Common myeloid progenitor, CD34-positive (primary cell): ENCODE results near the gene CASP9.

Experiments used
- CTCF ChIA-PET: fragments of 350-600 bp; sonication (Branson Sonifier 250); formaldehyde crosslinking; loops from one replicate; lab custom pipeline; 2021; ENCODE audit warnings: antibody characterized with exemption; lab: Charles Lee
- POLR2A ChIA-PET: fragments of 350-600 bp; sonication (Branson Sonifier 250); formaldehyde crosslinking; loops from one replicate; lab custom pipeline; 2021; ENCODE audit warnings: antibody characterized with exemption; lab: Charles Lee
- DNase-seq, 3 donors: peaks; one replicate each; pipeline versions ENCODE4 v3.0.0 to v3.0.0-alpha.2; 2013
- H3K27ac ChIP-seq, 2 experiments: 1 replicate in 1 of 2; 2 replicates in 1 of 2; pipeline ENCODE4 v1.7.0; 2013; ENCODE audit warnings: inconsistent platforms in 2 of 2, low read length in 2 of 2, mild to moderate bottlenecking in 2 of 2, low read depth in 1 of 2, moderate library complexity in 1 of 2; ENCODE audit not compliant: severe bottlenecking in 2 of 2, insufficient read depth in 1 of 2, poor library complexity in 1 of 2
- H3K27me3 ChIP-seq, 5 experiments: replicated peaks in 2 of 5; 1 replicate in 3 of 5; 2 replicates in 2 of 5; pipeline versions ENCODE4 v1.6.1 to v1.7.0; 2013; ENCODE audit warnings: low read length in 4 of 5, mild to moderate bottlenecking in 2 of 5, moderate library complexity in 2 of 5, inconsistent platforms in 1 of 5; ENCODE audit not compliant: insufficient read depth in 5 of 5, control insufficient read depth in 4 of 5
- H3K36me3 ChIP-seq, 4 experiments: 1 replicate in 2 of 4; 2 replicates in 2 of 4; pipeline versions ENCODE4 v1.6.1 to v1.7.0; 2013; ENCODE audit warnings: low read length in 3 of 4, control low read depth in 1 of 4, mild to moderate bottlenecking in 1 of 4; ENCODE audit not compliant: control insufficient read depth in 4 of 4, insufficient read depth in 4 of 4
- H3K4me1 ChIP-seq, 4 experiments: 1 replicate in 3 of 4; 2 replicates in 1 of 4; pipeline versions ENCODE4 v1.6.1 to v1.7.1; 2013; ENCODE audit warnings: low read length in 3 of 4, mild to moderate bottlenecking in 3 of 4, control low read depth in 1 of 4, inconsistent platforms in 1 of 4, moderate library complexity in 1 of 4; ENCODE audit not compliant: control insufficient read depth in 4 of 4, insufficient read depth in 4 of 4; ENCODE audit errors: control extremely low read depth in 1 of 4
- H3K4me3 ChIP-seq, 7 experiments: 1 replicate in 4 of 7; 2 replicates in 3 of 7; pipeline versions ENCODE4 v1.5.1 to v1.7.0; 2013; ENCODE audit warnings: mild to moderate bottlenecking in 7 of 7, low read length in 6 of 7, moderate library complexity in 6 of 7, inconsistent platforms in 2 of 7, low read depth in 2 of 7, control low read depth in 1 of 7; ENCODE audit not compliant: insufficient read depth in 4 of 7, control insufficient read depth in 1 of 7; ENCODE audit errors: extremely low read depth in 1 of 7
- H3K9me3 ChIP-seq, 5 experiments: 1 replicate in 4 of 5; 2 replicates in 1 of 5; pipeline versions ENCODE4 v1.6.1 to v1.7.1; 2013; ENCODE audit warnings: low read length in 4 of 5, mild to moderate bottlenecking in 2 of 5, inconsistent platforms in 1 of 5, low read depth in 1 of 5, moderate library complexity in 1 of 5; ENCODE audit not compliant: control insufficient read depth in 4 of 5, insufficient read depth in 2 of 5; ENCODE audit errors: control extremely low read depth in 1 of 5
- WGBS: methylation state at CpG from one replicate; pipeline ENCODE4 v1.1.5; 2013; ENCODE audit not compliant: insufficient coverage; 5-methylcytosine and 5-hydroxymethylcytosine counted together

Gene CASP9

DNA sequence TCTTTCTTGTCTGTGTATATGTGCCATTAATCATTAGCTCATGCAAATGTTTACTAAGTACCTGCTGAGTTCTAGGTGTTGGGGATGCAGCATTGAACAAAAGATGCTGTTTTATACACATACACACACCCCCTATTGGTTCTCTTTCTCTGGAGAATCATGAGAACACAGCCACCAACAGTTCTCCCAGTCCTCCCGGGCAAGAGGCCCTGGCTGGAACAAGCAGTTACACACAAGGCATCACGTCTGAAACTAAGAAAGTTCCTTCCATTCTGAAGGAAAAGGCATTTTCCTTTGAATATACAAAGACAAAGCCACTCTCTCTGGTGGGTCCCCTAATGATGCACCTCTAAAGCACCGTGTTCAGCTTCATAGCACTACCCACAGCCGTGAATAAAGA lies 10.8 kb downstream of the CASP9 start:
- ChIA-PET POLR2A (interaction anchor here (0.7 kb wide), 1 partner anchor 15 kb away, joined by 3 read pairs; no protein-coding TSS in a partner anchor), CTCF (interaction anchor here (1.0 to 1.1 kb wide), 3 partner anchors 10 to 332 kb away, joined by 3 read pairs; no protein-coding TSS in a partner anchor)
- peaks cover 3 to 13% (median 8%) of the 10 kb centered on the region in 4 experiments for H3K4me1 ChIP-seq
- no peaks in the 10 kb centered on the region for H3K27me3 ChIP-seq
- 86% methylated on average over 1 of the region's 4 CpGs for WGBS
- DNase-seq, result no peak
- H3K27ac ChIP-seq, result no peak overlapping the region
- H3K36me3 ChIP-seq, result peaks cover 3 to 16% (median 4%) of the 10 kb centered on the region in 4 experiments
- H3K9me3 ChIP-seq, result no peaks in the 10 kb centered on the region
- no peak overlapping the region for H3K4me3 ChIP-seq

DNA sequence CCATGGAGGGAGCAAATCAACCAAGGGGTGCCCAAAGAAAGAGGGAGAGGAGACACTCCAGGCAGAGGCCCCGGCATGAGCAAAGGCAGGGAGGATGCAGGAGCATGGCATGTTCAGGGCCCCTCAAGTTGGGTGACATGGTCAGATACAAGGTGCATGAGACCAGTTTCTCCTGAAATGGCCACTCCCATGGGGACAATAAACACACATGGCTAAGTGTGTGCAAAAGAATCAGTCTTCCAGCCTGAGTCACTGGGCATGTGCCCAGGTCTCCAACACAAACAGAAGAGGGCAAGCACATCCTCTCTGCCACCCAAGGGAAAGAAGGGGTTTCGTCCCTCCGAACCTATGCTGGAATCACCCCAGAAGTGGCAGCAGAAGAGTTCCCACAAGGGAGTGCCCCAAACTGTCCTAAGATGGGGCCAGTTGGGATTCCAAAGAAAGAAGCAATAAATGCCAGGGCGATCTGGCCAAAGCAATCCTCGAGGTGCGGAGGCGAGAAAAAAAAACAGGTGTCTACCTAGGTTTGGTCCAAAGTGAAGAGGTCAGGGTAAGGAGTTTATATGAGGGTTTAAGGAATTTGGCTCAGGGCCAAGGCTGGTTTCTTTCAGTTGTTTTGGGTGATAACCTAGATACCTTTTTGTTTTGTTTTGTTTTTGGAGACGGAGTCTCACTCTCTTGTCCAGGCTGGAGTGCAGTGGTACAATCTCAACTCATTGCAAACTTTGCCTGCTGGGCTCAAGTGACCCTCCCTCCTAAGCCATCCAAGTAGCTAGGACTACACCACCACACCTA lies 13.2 kb downstream of the CASP9 start:
- ChIA-PET POLR2A (no interaction called here), CTCF (interaction anchor here (1.4 kb wide), 1 partner anchor 188 kb away, joined by 3 read pairs; no protein-coding TSS in a partner anchor)
- peaks cover 3 to 13% (median 8%) of the 10 kb centered on the region in 4 experiments for H3K4me1 ChIP-seq
- no peaks in the 10 kb centered on the region for H3K9me3 ChIP-seq
- H3K4me3 ChIP-seq, result no peak overlapping the region
- WGBS, result 91% methylated on average over 7 of the region's 8 CpGs
- no peak for DNase-seq
- peaks cover 0 to 16% (median 8%) of the 10 kb centered on the region in 4 experiments for H3K36me3 ChIP-seq
- H3K27me3 ChIP-seq, result no peaks in the 10 kb centered on the region
- no peak overlapping the region for H3K27ac ChIP-seq

DNA sequence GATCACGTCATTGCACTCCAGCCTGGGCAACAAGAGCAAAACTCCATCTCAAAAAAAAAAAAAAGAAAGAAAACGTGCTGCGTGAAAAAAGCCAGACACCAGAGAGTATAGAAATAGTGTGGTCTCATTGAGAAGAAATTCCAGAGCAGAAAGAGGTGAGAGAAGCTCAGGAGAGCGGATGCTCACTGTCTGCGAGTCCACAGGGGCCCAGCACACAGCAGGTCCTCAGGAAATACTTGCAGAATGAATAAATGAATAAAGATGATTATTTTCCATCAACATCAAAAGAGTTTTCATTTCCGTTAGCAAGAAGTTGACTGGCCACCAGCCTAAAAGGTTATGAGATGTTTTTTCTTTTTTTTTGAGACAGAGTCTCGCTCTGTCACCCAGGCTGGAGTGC lies 14.4 kb downstream of the CASP9 start:
- H3K36me3 ChIP-seq, result peaks cover 3 to 25% (median 8%) of the 10 kb centered on the region in 4 experiments
- CTCF ChIA-PET, result no interaction called here
- H3K27me3 ChIP-seq, result no peaks in the 10 kb centered on the region
- H3K9me3 ChIP-seq, result no peaks in the 10 kb centered on the region
- H3K4me3 ChIP-seq, result no peak overlapping the region
- no CpG with 5 or more reads among the region's 7 CpGs for WGBS
- H3K4me1 ChIP-seq, result peaks cover 0 to 2% (median 0%) of the 10 kb centered on the region in 4 experiments
- POLR2A ChIA-PET, result no interaction called here
- no peak for DNase-seq
- H3K27ac ChIP-seq, result no peak overlapping the region

DNA sequence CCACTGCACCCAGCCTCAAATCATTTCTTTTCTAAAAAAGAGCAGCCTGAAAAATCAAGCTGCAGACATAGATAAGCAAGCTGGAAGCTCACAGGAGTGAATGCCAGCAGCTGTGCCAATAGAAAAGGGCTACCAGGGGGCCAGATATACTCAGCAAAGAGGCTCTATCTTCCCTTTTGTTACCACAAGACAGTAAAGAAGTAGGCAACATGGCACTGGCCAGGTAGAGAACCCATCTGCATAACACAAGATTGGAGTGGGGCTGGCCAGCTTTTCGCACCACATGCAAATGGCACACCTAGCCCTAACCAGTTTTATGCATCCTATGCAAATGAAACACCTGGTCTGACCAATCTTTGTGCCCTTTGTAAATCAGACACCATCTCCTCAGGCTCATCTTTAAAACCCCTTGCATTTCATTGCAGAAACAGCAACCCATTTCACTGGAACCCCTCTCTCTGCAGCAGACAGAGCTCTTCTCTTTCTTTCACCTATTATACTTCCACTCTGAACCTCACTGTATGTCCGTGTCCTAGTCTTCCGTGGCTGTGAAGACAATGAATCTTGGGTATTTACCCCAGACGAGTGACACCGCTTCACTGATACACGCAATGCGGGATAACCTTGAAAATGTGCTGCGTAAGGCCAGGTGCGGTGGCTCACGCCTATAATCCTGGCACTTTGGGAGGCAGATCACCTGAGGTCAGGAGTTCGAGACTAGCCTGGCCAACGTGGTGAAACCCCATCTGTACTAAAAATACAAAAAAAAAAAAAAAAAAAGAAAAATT lies 15.1 kb downstream of the CASP9 start:
- no peak overlapping the region for H3K27ac ChIP-seq
- no peaks in the 10 kb centered on the region for H3K27me3 ChIP-seq
- no peaks in the 10 kb centered on the region for H3K9me3 ChIP-seq
- H3K4me1 ChIP-seq, result peaks cover 0 to 2% (median 0%) of the 10 kb centered on the region in 4 experiments
- no peak overlapping the region for H3K4me3 ChIP-seq
- POLR2A ChIA-PET, result interaction anchor here (0.6 kb wide), 1 partner anchor 1005 kb away, joined by 3 read pairs; no protein-coding TSS in a partner anchor
- peaks cover 3 to 30% (median 8%) of the 10 kb centered on the region in 4 experiments for H3K36me3 ChIP-seq
- DNase-seq, result peak; percentile 36 to 86 (median 48)
- CTCF ChIA-PET, result no interaction called here
- WGBS, result 95% methylated on average over 6 of the region's 12 CpGs

DNA sequence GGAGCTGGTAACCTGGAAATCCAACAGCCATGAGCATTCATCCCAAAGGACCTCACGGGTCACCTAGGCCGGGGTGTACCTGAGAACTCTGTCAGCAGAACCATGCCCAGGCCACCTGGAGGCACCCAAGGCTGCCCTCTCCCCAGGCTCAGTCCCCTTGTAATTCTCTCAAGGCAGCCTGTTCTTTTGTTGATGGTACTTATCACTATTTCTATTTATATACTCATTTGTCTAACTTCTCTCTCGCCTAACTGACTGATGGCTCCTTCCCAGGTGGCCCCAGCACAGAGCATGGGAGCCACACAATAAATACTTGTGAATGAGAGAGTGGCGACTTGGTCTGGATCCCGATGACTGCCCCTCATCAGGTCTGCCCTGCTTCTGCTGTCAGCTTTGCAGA lies 16.7 kb downstream of the CASP9 start:
- no peak overlapping the region for H3K4me3 ChIP-seq
- DNase-seq, result no peak
- 92% methylated on average over 5 of the region's 5 CpGs for WGBS
- ChIA-PET CTCF (no interaction called here), POLR2A (no interaction called here)
- peaks cover 0 to 2% (median 0%) of the 10 kb centered on the region in 4 experiments for H3K4me1 ChIP-seq
- H3K9me3 ChIP-seq, result no peaks in the 10 kb centered on the region
- peaks cover 2 to 42% (median 11%) of the 10 kb centered on the region in 4 experiments for H3K36me3 ChIP-seq
- no peaks in the 10 kb centered on the region for H3K27me3 ChIP-seq
- no peak overlapping the region for H3K27ac ChIP-seq

DNA sequence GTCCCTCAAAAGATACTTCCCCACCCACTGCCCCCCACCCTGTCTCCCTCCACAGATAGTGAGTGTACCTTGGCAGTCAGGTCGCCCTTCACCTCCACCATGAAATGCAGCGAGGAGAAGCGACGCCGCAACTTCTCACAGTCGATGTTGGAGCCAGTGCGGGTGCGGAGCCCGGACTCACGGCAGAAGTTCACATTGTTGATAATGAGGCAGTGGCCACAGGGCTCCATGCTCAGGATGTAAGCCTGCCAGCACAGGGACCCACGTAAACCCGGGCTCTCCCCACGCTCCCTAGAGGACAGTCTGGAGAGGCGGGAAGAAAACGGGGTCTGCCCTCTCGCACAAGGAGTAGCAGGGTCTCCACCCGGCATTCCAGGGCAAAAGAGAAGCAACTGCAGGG lies 17.2 kb downstream of the CASP9 start:
- no peak overlapping the region for H3K4me3 ChIP-seq
- ChIA-PET POLR2A (no interaction called here), CTCF (no interaction called here)
- H3K27me3 ChIP-seq, result no peaks in the 10 kb centered on the region
- over 99% methylated on average over 14 of the region's 17 CpGs for WGBS
- no peak for DNase-seq
- H3K9me3 ChIP-seq, result no peaks in the 10 kb centered on the region
- no peak overlapping the region for H3K27ac ChIP-seq
- peaks cover 0 to 38% (median 13%) of the 10 kb centered on the region in 4 experiments for H3K36me3 ChIP-seq
- H3K4me1 ChIP-seq, result peaks cover 0 to 2% (median 0%) of the 10 kb centered on the region in 4 experiments
